Natural killer cell (primary cell): Measurements from ENCODE around the gene MESP2. TPM values are rescaled to one million over a fixed set of nuclear protein-coding genes. Genes with fewer than 3 reads are reported as not detected.
"Not testable (repeated sequence)": the region's sequence is repeated elsewhere in the genome, so short reads cannot be mapped to it uniquely, and the experiment has no call there.

Experiments used
- ATAC-seq, 3 donors: fragments of 150-1000 bp in 2 of 3; fragments of 200-7000 bp in 1 of 3; cut with Tn5 transposase; 1 replicate in 1 of 3; 2 replicates in 2 of 3; pipeline ENCODE4 v1.10.0; 2021; ENCODE audit warnings: mild to moderate bottlenecking in 2 of 3, moderate library complexity in 2 of 3
- DNase-seq, 2 donors: peaks; one replicate each; pipeline versions ENCODE4 v3.0.0 to v3.0.0-alpha.2; 2013 to 2021; ENCODE audit warnings: mixed read lengths in 1 of 2
- H3K27ac ChIP-seq: one replicate; pipeline ENCODE4 v1.5.1; 2013; ENCODE audit warnings: mild to moderate bottlenecking, low read length
- H3K27me3 ChIP-seq: one replicate; pipeline ENCODE4 v1.6.1; 2013; ENCODE audit warnings: low read length; ENCODE audit not compliant: control insufficient read depth, insufficient read depth
- H3K36me3 ChIP-seq: one replicate; pipeline ENCODE4 v1.6.1; 2013; ENCODE audit warnings: low read length; ENCODE audit not compliant: control insufficient read depth, insufficient read depth
- H3K4me1 ChIP-seq: one replicate; pipeline ENCODE4 v1.6.1; 2013; ENCODE audit warnings: low read length; ENCODE audit not compliant: control insufficient read depth, insufficient read depth
- H3K4me3 ChIP-seq: one replicate; pipeline ENCODE4 v1.5.1; 2013; ENCODE audit warnings: low read length
- H3K9me3 ChIP-seq: one replicate; pipeline ENCODE4 v1.6.1; 2013; ENCODE audit warnings: low read length; ENCODE audit not compliant: control insufficient read depth, insufficient read depth
- H3K27ac Mint-ChIP-seq, 2 donors: one replicate each; pipeline ENCODE4 v1.8.0; 2022; ENCODE audit warnings: mild to moderate bottlenecking in 2 of 2, mixed read lengths in 2 of 2, moderate library complexity in 1 of 2
- H3K27me3 Mint-ChIP-seq, 2 donors: one replicate each; pipeline ENCODE4 v1.8.0; 2022; ENCODE audit warnings: low read depth in 2 of 2, mixed read lengths in 2 of 2
- H3K36me3 Mint-ChIP-seq: one replicate; pipeline ENCODE4 v1.8.0; 2022; ENCODE audit warnings: mixed read lengths
- H3K4me1 Mint-ChIP-seq, 2 donors: one replicate each; pipeline ENCODE4 v1.8.0; 2022; ENCODE audit warnings: mixed read lengths in 2 of 2
- H3K4me3 Mint-ChIP-seq: one replicate; pipeline ENCODE4 v1.8.0; 2022; ENCODE audit warnings: mild to moderate bottlenecking, moderate library complexity, mixed read lengths
- H3K9me3 Mint-ChIP-seq, 2 donors: one replicate each; pipeline ENCODE4 v1.8.0; 2022; ENCODE audit warnings: mixed read lengths in 2 of 2
- WGBS: methylation state at CpG from one replicate; pipeline ENCODE4 v1.1.7; 2013; ENCODE audit warnings: missing lambda C conversion rate; ENCODE audit not compliant: insufficient coverage; 5-methylcytosine and 5-hydroxymethylcytosine counted together
- intact Hi-C: fragments of 100-400 bp; cut with micrococcal nuclease; formaldehyde crosslinking; loops from one replicate; pipeline ENCODE4 v1.14.2; 2022
- total RNA-seq, 4 donors: library from RNA; stranded (reverse); fragments of 120-200 nt in 1 of 4; gene quantifications; one replicate each; pipeline versions ENCODE4 v1.2.3 to v1.2.4, GENCODE V29; 2013 to 2022
- TF ChIP-seq, protein P1 (sequence below): fragments of 200-600 bp; IDR thresholded peaks from one replicate; pipeline ENCODE4 v1.8.0; 2022; ENCODE audit warnings: antibody characterized with exemption

Gene MESP2
- total RNA-seq, 3 donors from 2014 or later (not counting 1 experiment from before 2014, with no cell fraction given), result not detected

DNA sequence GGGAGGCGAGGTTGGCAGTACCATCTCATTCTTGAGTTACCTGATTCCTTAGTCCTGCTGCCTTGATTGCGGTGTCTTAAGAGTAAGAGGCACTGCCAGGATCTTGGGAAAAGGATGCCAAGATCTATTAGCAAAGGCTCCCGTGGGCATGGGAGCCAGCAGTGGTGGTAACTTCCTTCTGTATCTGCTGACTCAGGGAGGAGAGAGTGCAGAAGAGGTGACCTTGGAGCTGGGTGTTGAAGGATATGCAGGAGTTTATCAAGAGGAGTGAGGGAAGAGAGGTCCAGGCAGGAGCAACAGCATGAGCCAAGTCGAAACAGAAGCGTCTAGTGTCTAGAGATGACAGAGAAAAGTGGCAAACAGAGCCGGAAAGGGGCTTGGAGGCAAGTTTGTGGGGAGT lies 4.5 kb downstream of the MESP2 start:
- Mint-ChIP-seq H3K36me3 (no peaks in the 10 kb centered on the region), H3K27me3 (peaks cover 9 to 12% of the 10 kb centered on the region in 2 donors), H3K4me1 (no peaks in the 10 kb centered on the region), H3K27ac (no peak overlapping the region), H3K9me3 (no peaks in the 10 kb centered on the region), H3K4me3 (no peak overlapping the region)
- peaks cover 32% of the 10 kb centered on the region for H3K4me1 ChIP-seq
- H3K9me3 ChIP-seq, result no peaks in the 10 kb centered on the region
- peaks cover 4% of the 10 kb centered on the region for H3K27me3 ChIP-seq
- 81% methylated on average over 6 of the region's 6 CpGs for WGBS
- TF ChIP-seq, protein P1, sequence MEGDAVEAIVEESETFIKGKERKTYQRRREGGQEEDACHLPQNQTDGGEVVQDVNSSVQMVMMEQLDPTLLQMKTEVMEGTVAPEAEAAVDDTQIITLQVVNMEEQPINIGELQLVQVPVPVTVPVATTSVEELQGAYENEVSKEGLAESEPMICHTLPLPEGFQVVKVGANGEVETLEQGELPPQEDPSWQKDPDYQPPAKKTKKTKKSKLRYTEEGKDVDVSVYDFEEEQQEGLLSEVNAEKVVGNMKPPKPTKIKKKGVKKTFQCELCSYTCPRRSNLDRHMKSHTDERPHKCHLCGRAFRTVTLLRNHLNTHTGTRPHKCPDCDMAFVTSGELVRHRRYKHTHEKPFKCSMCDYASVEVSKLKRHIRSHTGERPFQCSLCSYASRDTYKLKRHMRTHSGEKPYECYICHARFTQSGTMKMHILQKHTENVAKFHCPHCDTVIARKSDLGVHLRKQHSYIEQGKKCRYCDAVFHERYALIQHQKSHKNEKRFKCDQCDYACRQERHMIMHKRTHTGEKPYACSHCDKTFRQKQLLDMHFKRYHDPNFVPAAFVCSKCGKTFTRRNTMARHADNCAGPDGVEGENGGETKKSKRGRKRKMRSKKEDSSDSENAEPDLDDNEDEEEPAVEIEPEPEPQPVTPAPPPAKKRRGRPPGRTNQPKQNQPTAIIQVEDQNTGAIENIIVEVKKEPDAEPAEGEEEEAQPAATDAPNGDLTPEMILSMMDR, result no peak
- no peak overlapping the region for H3K4me3 ChIP-seq
- no peak overlapping the region for H3K27ac ChIP-seq
- intact Hi-C loops, result no loop called here
- H3K36me3 ChIP-seq, result no peaks in the 10 kb centered on the region
- ATAC-seq, result no peak
- no peak for DNase-seq

DNA sequence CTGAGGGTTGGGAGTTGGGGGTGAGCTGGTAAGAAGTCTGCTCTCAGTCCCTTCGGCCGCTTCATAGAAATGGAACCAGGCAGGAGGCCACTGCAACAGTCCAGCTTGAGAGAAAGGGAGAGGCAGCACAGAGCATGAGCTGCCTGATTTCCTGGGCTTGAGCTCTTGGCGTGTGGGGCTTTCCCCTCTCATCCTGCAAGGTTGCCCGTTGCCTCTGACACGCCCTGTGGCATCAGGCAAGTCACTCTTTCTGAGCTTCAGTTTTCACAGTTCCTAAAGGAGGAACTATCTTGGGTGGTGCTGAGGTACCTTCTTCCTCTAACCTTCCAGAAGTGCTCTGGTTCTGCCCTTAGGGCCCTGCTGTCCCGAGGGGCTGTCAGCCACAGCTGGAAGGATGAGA lies 4.9 kb downstream of the MESP2 start:
- Histone ChIP-seq H3K4me1 (peaks cover 27% of the 10 kb centered on the region), H3K9me3 (no peaks in the 10 kb centered on the region), H3K4me3 (no peak overlapping the region), H3K27ac (no peak overlapping the region), H3K36me3 (no peaks in the 10 kb centered on the region), H3K27me3 (peaks cover 4% of the 10 kb centered on the region)
- Mint-ChIP-seq H3K36me3 (no peaks in the 10 kb centered on the region), H3K4me1 (no peaks in the 10 kb centered on the region), H3K4me3 (no peak overlapping the region), H3K27ac (no peak overlapping the region), H3K27me3 (peaks cover 9 to 16% of the 10 kb centered on the region in 2 donors), H3K9me3 (no peaks in the 10 kb centered on the region)
- peak; percentile 18 to 36 (median 33) for ATAC-seq
- intact Hi-C loops, result no loop called here
- DNase-seq, result no peak
- 36% methylated on average over 6 of the region's 6 CpGs for WGBS
- TF ChIP-seq, protein P1, result no peak

DNA sequence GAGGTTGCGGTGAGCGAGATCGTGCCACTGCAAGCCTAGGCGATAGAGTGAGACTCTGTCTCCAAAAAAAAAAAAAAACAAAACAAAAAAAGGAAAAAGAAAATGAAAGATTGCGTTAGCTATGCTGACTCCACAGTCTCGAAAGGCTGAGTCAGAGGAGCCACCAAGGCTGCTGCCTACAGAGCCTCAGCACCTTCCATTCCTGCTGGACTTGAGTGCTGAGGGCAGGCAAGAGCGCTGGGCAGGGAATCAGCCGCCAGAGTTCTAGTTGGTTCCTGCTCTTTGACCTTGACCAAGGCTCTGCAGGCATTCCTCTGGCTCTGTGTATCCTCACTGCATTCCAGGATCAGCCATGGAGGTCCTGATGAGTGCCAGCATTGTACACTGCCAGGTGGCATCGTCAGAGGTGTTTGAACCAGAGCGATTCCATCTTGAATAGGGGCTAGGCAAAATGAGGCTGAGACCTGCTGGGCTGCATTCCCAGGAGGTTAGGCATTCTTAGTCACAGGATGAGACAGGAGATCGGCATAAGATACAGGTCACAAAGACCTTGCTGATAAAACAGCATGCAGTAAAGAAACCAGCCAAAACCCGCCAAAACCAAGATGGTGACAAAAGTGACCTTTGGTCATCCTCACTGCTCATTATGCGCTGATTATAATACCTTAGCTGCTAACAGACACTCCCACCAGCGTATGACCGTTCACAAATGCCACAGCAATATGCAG lies 5.9 kb downstream of the MESP2 start:
- intact Hi-C loops, result no loop called here
- WGBS, result 78% methylated on average over 14 of the region's 15 CpGs
- Histone ChIP-seq H3K36me3 (no peaks in the 10 kb centered on the region), H3K4me3 (no peak overlapping the region), H3K4me1 (peaks cover 22% of the 10 kb centered on the region), H3K9me3 (no peaks in the 10 kb centered on the region), H3K27ac (no peak overlapping the region), H3K27me3 (peaks cover 2% of the 10 kb centered on the region)
- no peaks in the 10 kb centered on the region for H3K4me1 Mint-ChIP-seq
- TF ChIP-seq, protein P1, result no peak
- no peak overlapping the region for H3K4me3 Mint-ChIP-seq
- ATAC-seq (peak in 1 of 3 donors; percentile 31), DNase-seq (no peak)
- H3K27me3 Mint-ChIP-seq, result peaks cover 9 to 16% of the 10 kb centered on the region in 2 donors
- no peaks in the 10 kb centered on the region for H3K9me3 Mint-ChIP-seq
- H3K27ac Mint-ChIP-seq, result no peak overlapping the region
- H3K36me3 Mint-ChIP-seq, result no peaks in the 10 kb centered on the region

DNA sequence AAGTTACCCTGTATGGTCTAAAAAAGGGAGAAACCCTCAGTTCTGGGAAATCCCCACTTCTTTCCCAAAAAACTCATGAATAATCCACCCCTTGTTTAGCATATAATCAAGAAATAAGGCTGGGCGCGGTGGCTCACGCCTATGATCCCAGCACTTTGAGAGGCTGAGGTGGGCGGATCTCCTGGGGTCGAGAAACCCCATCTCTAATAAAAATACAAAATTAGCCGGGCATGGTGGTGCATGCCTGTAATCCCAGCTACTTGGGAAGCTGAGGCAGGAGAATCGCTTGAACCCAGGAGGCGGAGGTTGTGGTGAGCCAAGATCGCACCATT lies 6.5 kb downstream of the MESP2 start:
- H3K9me3 Mint-ChIP-seq, H3K36me3 Mint-ChIP-seq, H3K4me3 ChIP-seq, ATAC-seq, intact Hi-C loops, H3K9me3 ChIP-seq, H3K4me1 Mint-ChIP-seq, DNase-seq, H3K36me3 ChIP-seq, H3K27me3 ChIP-seq, H3K27ac Mint-ChIP-seq, H3K27ac ChIP-seq, H3K4me3 Mint-ChIP-seq: not testable (repeated sequence)
- H3K27me3 Mint-ChIP-seq, result peaks cover 9 to 16% of the 10 kb centered on the region in 2 donors
- H3K4me1 ChIP-seq, result peaks cover 19% of the 10 kb centered on the region
- WGBS, result 92% methylated on average over 7 of the region's 9 CpGs
